Glutamatergic neuron (in vitro differentiated cells): ENCODE measurements around the gene EFNA5. TPM values are rescaled to one million over a fixed set of nuclear protein-coding genes. Genes with fewer than 3 reads are reported as not detected.

Source experiments
- DNase-seq: peaks from one replicate; pipeline ENCODE4 v3.0.0; 2022
- H3K27ac Mint-ChIP-seq: one replicate; pipeline ENCODE4 v1.8.0; 2020; ENCODE audit warnings: mild to moderate bottlenecking, mixed read lengths, inconsistent platforms; ENCODE audit not compliant: unreplicated experiment
- H3K27me3 Mint-ChIP-seq: one replicate; pipeline ENCODE4 v1.8.0; 2020; ENCODE audit warnings: mild to moderate bottlenecking, moderate library complexity, mixed read lengths, inconsistent platforms; ENCODE audit not compliant: unreplicated experiment
- H3K36me3 Mint-ChIP-seq: one replicate; pipeline ENCODE4 v1.8.0; 2020; ENCODE audit warnings: mild to moderate bottlenecking, mixed read lengths, inconsistent platforms; ENCODE audit not compliant: unreplicated experiment
- H3K4me1 Mint-ChIP-seq: one replicate; pipeline ENCODE4 v1.8.0; 2020; ENCODE audit warnings: mild to moderate bottlenecking, low read depth, mixed read lengths, inconsistent platforms; ENCODE audit not compliant: unreplicated experiment
- H3K4me3 Mint-ChIP-seq: one replicate; pipeline ENCODE4 v1.8.0; 2020; ENCODE audit warnings: mild to moderate bottlenecking, mixed read lengths, inconsistent platforms; ENCODE audit not compliant: unreplicated experiment
- H3K9me3 Mint-ChIP-seq: one replicate; pipeline ENCODE4 v1.8.0; 2020; ENCODE audit warnings: mild to moderate bottlenecking, moderate library complexity, mixed read lengths, inconsistent platforms; ENCODE audit not compliant: unreplicated experiment
- total RNA-seq: library from RNA; stranded (reverse); fragmentation: NEBNext Ultra II Directional; extraction: Animal tissue kit (Norgen Biotek cat#: 25700); gene quantifications from one replicate; pipeline ENCODE4 v1.2.1, GENCODE V29; 2021; ENCODE audit not compliant: unreplicated experiment
- TF ChIP-seq, protein P1 (sequence below): fragments of 200-600 bp; sonication (generic); IDR thresholded peaks from one replicate; pipeline ENCODE4 v1.5.0; 2021; ENCODE audit not compliant: partially characterized antibody, unreplicated experiment

The EFNA5 gene
- total RNA-seq, 1 donor from 2014 or later, result 158 TPM

DNA sequence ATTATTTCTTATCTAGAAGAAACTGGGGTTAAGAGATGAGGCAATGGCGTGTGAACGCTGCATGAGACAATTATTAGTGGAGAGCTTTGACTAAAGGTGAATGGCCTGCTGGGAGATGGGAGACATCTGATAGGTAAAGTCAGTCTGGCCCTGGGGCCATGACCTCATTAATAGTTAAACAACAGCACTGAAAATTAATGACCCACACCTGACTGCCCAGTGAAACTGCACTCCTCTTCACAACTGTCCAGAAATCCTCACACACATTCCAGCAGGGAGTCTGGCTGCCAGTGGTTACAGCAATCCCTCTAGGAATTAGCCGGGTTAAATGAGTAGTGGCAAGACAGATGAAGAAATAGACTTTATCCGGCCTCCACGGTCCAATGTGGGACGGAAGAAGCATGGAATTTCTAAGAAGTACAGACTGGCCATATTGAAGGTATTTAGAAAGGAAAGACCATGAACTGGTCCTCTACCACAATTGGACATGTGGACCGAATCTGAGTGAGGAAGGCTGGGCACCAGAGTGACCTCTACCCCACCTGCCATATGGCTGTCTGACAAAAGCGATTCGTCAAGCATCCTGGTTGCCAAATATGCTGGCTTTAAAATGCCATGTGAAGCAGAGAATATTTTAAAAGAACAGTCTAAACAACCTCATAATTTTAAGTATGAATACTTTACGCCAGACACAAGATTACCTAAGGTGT lies 138.4 kb downstream of the EFNA5 start:
- no peak for DNase-seq
- TF ChIP-seq, protein P1, sequence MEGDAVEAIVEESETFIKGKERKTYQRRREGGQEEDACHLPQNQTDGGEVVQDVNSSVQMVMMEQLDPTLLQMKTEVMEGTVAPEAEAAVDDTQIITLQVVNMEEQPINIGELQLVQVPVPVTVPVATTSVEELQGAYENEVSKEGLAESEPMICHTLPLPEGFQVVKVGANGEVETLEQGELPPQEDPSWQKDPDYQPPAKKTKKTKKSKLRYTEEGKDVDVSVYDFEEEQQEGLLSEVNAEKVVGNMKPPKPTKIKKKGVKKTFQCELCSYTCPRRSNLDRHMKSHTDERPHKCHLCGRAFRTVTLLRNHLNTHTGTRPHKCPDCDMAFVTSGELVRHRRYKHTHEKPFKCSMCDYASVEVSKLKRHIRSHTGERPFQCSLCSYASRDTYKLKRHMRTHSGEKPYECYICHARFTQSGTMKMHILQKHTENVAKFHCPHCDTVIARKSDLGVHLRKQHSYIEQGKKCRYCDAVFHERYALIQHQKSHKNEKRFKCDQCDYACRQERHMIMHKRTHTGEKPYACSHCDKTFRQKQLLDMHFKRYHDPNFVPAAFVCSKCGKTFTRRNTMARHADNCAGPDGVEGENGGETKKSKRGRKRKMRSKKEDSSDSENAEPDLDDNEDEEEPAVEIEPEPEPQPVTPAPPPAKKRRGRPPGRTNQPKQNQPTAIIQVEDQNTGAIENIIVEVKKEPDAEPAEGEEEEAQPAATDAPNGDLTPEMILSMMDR, result no peak
- no peaks in the 10 kb centered on the region for H3K36me3 Mint-ChIP-seq
- peaks cover 52% of the 10 kb centered on the region for H3K4me1 Mint-ChIP-seq
- H3K9me3 Mint-ChIP-seq, result peaks cover 10% of the 10 kb centered on the region
- H3K27me3 Mint-ChIP-seq, result no peaks in the 10 kb centered on the region
- peak overlapping the region; percentile 79 for H3K27ac Mint-ChIP-seq
- peak overlapping the region; percentile 12 for H3K4me3 Mint-ChIP-seq

- peak overlapping the region; percentile 53 for H3K4me3 Mint-ChIP-seq
- no peak for DNase-seq
- peaks cover 10% of the 10 kb centered on the region for H3K9me3 Mint-ChIP-seq
- H3K27ac Mint-ChIP-seq, result no peak overlapping the region
- H3K27me3 Mint-ChIP-seq, result no peaks in the 10 kb centered on the region
- H3K4me1 Mint-ChIP-seq, result peaks cover 52% of the 10 kb centered on the region
- TF ChIP-seq, protein P1, result no peak
- no peaks in the 10 kb centered on the region for H3K36me3 Mint-ChIP-seq
Measured at GRCh38 chr5:107531308-107531707, 139.4 kb downstream of the EFNA5 start.

DNA sequence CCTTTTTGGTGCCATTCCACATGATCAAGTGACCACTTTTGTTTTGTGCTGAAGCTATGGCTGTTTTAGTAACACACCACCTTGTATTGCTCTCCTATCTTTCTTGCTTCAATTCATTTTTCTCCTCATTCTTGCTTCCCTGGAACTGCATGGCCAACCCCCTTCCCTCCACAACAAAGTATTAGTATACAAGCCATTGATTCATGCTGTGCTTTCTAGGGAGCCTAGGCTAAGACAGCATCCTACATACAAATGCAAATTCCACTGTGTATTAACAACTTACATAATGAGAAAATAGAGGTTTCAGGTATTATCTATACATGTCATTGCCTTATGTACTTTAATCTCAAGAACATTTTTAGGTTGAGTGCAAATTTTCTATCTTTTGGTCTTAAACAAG lies 141.1 kb downstream of the EFNA5 start:
- Mint-ChIP-seq H3K4me3 (no peak overlapping the region), H3K27me3 (no peaks in the 10 kb centered on the region)

DNA sequence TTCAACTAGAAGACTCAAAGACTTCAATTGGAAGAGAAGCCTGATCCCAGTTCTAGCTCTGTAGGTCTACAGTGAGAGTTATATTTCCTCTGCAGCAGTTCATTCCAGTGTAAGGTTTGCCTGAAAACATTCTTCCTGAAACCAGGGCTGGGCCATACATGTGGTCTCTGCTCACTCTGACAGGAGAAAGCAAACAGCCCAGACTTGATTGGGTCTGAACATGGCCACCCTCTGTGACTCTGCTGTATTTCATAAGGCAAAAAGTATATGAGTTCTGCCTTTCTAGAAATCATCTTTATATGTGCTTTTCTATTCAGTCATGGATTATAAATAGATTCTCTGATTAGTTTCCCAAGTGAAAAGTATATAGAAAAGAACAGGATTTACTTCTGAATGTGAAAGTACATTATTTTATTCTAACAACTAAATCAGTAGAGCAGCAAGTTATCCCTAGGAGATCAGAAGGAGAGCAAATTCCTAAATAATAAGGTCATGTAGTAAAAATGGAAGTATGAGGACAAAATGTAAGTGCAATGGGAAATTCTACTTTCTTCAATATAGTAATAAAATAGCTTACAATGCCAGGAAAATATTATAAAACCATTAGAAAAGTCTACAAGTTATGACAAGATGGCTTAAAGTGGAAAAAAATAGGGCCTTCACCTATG lies 144.3 kb downstream of the EFNA5 start:
- H3K27me3 Mint-ChIP-seq, result no peaks in the 10 kb centered on the region
- no peak overlapping the region for H3K27ac Mint-ChIP-seq

More for the DNA sequence above, 141.1 kb downstream of the EFNA5 start:
- Mint-ChIP-seq H3K9me3 (peaks cover 11% of the 10 kb centered on the region), H3K27ac (no peak overlapping the region), H3K36me3 (no peaks in the 10 kb centered on the region), H3K4me1 (peaks cover 41% of the 10 kb centered on the region)
- DNase-seq, result no peak
- TF ChIP-seq, protein P1, result no peak

More for the DNA sequence above, 144.3 kb downstream of the EFNA5 start:
- H3K9me3 Mint-ChIP-seq, result peaks cover 15% of the 10 kb centered on the region
- no peak for DNase-seq
- no peaks in the 10 kb centered on the region for H3K36me3 Mint-ChIP-seq
- TF ChIP-seq, protein P1, result no peak
- H3K4me3 Mint-ChIP-seq, result no peak overlapping the region
- H3K4me1 Mint-ChIP-seq, result peaks cover 27% of the 10 kb centered on the region
